ENCODE data around the gene TCF20.

DNA sequence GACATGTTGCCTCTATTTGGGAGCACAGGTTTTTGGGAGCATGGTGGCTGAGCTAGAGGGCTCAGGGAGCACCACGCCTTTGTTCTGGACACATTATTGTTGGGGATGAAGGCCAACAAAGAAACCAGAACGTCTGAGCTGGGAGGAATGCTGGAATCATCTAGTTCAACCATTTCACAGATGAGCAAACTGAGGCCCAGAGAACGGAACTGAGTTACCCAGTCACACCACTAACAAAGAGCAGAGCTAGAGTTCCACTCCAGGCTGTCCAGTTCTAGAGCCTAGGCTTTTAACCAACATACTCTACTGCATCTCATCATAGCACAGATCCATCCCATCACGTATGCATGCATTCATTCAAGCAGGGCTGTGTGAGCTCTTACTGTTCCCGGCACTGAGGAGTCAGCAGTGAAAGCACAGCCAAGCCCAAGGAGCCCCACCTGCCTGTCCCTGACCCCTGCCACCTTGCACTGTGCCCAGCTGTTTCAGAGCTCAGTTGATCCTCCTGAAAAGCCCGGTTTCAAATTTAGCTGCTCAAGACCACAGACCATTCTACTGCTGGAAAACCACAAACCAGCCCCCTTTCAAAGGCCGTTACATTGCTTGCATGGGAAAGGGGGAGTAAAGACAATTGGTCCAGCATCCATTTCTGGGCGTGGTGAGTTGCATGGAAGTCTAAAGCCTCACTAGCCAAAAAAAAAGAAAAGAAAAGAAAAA is 16.9 kb upstream of the TCF20 start:
- no peak for TF ChIP-seq CTCF (IDR thresholded peaks at IDR 0.05 in 4 of 5, conservative IDR thresholded peaks at IDR 0.05 in 1 of 5)
- TF ChIP-seq POLR2A (IDR thresholded peaks at IDR 0.05), result no peak
